GM12801 (cell line): ENCODE results near the gene CDH11.

Experiments used
- TF ChIP-seq, protein P1 (sequence below): IDR thresholded peaks from one replicate; pipeline ENCODE4 v1.5.1; 2011; ENCODE audit warnings: control low read depth; ENCODE audit not compliant: insufficient read length; ENCODE audit errors: extremely low read depth

CDH11 gene

DNA sequence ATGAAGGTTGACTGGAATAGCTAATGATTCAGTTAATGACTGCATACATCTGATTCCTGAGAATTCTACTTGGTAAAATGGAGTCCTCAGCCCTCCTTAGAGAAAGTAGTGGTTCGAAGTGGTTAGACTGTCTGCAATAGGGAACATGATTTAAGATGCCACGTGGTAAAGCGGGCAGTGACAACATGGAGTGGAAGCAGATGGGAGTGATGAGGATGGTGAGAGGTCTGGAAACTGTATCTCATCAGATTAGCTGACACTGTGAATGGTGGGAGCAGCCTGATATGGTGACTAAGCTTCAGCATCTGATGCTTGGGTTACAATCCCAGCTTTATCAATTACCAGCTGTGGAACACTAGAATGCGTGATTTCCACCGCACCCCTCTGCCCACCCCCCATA is 8.4 kb downstream of the CDH11 start:
- TF ChIP-seq, protein P1, sequence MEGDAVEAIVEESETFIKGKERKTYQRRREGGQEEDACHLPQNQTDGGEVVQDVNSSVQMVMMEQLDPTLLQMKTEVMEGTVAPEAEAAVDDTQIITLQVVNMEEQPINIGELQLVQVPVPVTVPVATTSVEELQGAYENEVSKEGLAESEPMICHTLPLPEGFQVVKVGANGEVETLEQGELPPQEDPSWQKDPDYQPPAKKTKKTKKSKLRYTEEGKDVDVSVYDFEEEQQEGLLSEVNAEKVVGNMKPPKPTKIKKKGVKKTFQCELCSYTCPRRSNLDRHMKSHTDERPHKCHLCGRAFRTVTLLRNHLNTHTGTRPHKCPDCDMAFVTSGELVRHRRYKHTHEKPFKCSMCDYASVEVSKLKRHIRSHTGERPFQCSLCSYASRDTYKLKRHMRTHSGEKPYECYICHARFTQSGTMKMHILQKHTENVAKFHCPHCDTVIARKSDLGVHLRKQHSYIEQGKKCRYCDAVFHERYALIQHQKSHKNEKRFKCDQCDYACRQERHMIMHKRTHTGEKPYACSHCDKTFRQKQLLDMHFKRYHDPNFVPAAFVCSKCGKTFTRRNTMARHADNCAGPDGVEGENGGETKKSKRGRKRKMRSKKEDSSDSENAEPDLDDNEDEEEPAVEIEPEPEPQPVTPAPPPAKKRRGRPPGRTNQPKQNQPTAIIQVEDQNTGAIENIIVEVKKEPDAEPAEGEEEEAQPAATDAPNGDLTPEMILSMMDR = no peak

DNA sequence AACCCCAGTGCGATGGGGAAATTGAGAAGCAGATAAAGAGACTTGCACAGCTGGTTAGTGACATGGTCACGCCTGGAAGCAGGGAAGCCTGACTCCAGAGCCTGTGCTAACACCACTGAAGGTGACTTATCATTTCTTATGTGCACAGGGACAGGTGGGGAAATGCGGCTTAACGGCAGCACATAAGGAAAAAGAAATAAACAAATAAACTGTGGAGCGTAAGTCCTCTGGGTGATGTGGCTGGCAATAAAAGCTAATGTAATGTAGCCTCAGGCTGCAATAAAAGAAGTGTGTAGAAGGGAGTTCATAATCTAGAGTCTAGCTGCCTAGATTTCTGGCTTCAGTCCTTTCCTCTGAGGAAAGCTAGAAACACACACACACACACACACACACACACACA is 10.6 kb downstream of the CDH11 start:
- TF ChIP-seq, protein P1 = no peak

DNA sequence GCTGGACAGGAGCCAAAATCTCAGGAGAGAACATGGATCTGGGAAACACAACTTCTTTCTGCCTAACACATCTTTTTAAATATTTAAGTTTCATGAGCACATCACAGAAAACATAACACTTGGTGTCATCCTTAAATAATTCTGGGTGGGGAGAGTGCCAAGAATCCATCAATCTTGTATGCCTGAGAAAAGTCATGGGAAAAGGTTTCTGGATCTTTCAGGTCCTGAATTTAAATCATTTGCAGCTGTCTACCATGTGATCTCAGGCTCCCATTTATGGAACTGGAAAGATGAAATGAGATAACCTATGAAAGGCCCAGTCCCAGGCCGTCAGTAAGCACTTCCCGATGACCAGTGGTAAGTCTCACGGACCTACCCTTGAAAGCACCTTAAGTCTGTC is 15.1 kb downstream of the CDH11 start:
- TF ChIP-seq, protein P1 = no peak

DNA sequence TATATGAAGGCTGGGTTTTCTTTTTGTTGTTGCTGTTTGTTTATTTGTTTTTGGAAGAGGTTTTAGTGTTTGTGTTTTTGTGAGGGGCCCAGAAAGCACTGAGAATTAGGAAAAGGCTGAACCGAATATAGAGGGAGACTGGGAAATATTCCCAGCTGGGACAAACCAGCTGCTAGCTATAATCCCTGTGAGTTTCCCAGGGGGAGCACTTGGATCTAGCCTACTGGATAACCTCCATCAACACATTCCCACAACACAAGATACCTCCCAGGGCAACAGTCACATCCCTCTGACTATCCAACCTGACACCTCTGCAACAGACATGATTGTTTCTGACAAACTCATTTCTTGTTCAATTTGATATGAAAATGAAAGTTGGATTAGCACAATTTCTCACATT is 16.7 kb downstream of the CDH11 start:
- TF ChIP-seq, protein P1 = no peak

DNA sequence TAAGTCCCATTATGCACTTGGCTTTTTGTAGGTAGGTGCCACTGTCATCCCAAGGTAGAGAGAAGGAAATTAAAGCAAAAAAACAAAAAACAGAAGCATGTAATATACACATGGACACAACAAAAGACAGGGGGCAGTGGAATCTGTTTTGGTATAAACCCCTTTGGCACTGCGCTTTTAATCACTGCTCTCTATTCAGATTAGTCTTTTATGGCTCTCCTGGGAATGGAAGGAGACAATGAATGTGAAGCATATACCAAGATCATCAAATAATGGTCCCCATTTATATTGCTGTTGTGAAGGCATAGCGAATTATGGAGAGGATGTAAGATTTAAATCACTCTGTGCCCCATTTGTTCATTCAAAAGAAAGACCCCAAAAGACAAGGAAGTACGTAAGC is 17.4 kb downstream of the CDH11 start:
- TF ChIP-seq, protein P1 = no peak

DNA sequence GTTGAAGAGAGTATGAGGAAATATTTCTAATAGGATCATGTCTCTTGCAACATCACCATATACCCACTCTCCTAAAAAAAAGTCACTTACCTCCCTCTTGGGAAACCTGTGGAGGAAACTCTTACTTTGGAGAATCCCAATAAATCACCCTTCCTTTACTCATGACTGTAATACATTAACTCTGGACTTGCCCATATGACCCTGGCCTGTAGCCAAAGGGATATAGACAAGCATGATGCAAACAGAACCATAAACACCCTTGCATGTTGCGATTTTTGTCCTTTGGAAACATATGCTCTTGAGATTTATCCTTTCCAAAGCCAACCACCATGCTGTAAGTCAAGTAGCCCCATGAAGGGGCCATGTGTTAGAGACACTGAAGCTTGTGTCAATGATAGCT is 19.5 kb downstream of the CDH11 start:
- TF ChIP-seq, protein P1 = no peak

DNA sequence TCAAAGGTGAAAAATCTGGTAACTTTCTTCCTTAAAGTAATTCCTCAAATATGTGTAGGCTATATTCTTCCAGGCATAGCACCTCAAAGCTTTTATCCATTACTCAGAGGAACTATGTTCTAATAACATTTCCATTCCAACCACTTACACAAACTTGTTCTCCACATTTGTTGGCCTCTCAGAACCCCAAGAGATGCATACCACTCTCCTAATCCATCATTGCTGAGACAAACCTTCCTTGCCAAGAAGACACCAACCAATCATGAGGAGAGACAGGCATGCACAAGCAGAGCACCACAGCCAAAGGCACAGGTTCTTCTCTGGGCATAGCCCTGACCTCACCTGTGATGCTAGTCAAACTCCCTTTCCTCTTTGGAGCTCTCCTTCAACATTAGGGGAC is 20.9 kb downstream of the CDH11 start:
- TF ChIP-seq, protein P1 = no peak

DNA sequence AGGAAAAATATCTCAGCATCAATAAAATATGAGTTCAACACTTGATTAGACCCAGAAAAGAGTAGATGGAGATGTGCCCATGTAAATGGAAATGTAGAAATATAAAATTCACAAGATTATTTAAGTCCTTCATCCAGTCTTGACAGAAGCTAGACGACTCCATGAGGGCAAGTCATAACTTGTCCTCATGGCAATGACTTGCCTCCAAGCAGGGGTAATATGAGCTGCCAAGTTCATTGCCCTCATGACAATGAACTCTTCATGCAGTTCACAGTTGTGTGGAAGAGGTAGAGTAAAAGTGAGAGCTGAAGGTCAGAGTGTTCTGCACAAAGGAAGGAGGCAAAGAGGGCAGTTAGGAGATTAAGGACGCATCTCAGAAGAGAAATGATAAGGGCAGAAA is 22.3 kb downstream of the CDH11 start:
- TF ChIP-seq, protein P1 = no peak
